IMR-90 (cell line): ENCODE results near the gene GABPB1. TPM values are rescaled to one million over a fixed set of nuclear protein-coding genes. Genes with fewer than 3 reads are reported as not detected.

ENCODE experiments used
- ATAC-seq: fragments of 200-7000 bp; cut with Tn5 transposase; 2 replicates; pipeline ENCODE4 v1.9.1; 2020; ENCODE audit warnings: low read depth, mild to moderate bottlenecking, moderate library complexity
- BruUV-seq: library from RNA; stranded (reverse); fragments of 400-500 nt; replicated peaks from 2 replicates; lab custom pipeline; 2021; lab: Mats Ljungman, UMichigan
- CTCF ChIA-PET: fragments of 300-600 bp; formaldehyde crosslinking; extraction: SDS; loops from one replicate; lab custom pipeline; 2021; ENCODE audit warnings: antibody characterized with exemption; lab: Yijun Ruan, JAX
- POLR2A ChIA-PET: fragments of 300-600 bp; sonication (Branson Sonifier 250); formaldehyde crosslinking; loops from one replicate; lab custom pipeline; 2022; ENCODE audit warnings: antibody characterized with exemption; ENCODE audit not compliant: unreplicated experiment; lab: Charles Lee
- DNase-seq: peaks from one replicate; pipeline ENCODE4 v3.0.0; 2013
- H2AFZ ChIP-seq: replicated peaks from 2 replicates; pipeline ENCODE3; 2013; ENCODE audit warnings: low read length, mild to moderate bottlenecking; ENCODE audit not compliant: poor library complexity
- H2AK5ac ChIP-seq: 2 replicates; pipeline ENCODE4 v1.6.1; 2013; ENCODE audit warnings: low read depth, low read length, inconsistent platforms
- H2AK9ac ChIP-seq: replicated peaks from 2 replicates; pipeline ENCODE3; 2013; ENCODE audit warnings: mild to moderate bottlenecking, low read depth, low read length, moderate library complexity; ENCODE audit not compliant: poor library complexity
- H2BK120ac ChIP-seq: 2 replicates; pipeline ENCODE4 v1.6.1; 2013; ENCODE audit warnings: low read depth, low read length, inconsistent platforms
- H2BK15ac ChIP-seq: 3 replicates; pipeline ENCODE4 v1.6.1; 2013; ENCODE audit warnings: low read depth, low read length, inconsistent platforms
- H2BK20ac ChIP-seq: 2 replicates; pipeline ENCODE4 v1.6.1; 2013; ENCODE audit warnings: low read depth, mild to moderate bottlenecking, inconsistent platforms, low read length, moderate library complexity
- H2BK5ac ChIP-seq: 2 replicates; pipeline ENCODE4 v1.6.1; 2013; ENCODE audit warnings: mild to moderate bottlenecking, low read depth, low read length, inconsistent platforms; ENCODE audit not compliant: poor library complexity, severe bottlenecking
- H3K14ac ChIP-seq: replicated peaks from 2 replicates; pipeline ENCODE4 v1.6.1; 2013; ENCODE audit warnings: low read depth, low read length, inconsistent platforms
- H3K18ac ChIP-seq: 2 replicates; pipeline ENCODE4 v1.6.1; 2013; ENCODE audit warnings: low read depth, low read length, control low read depth
- H3K23ac ChIP-seq: 2 replicates; pipeline ENCODE4 v1.6.1; 2013; ENCODE audit warnings: low read depth, low read length, inconsistent platforms
- H3K27ac ChIP-seq: 2 replicates; pipeline ENCODE4 v1.5.1; 2013; ENCODE audit warnings: mild to moderate bottlenecking, control low read depth, low read length; ENCODE audit not compliant: insufficient read depth
- H3K27me3 ChIP-seq: 2 replicates; pipeline ENCODE4 v1.6.1; 2013; ENCODE audit warnings: low read length; ENCODE audit not compliant: control insufficient read depth, insufficient read depth
- H3K36me3 ChIP-seq: 2 replicates; pipeline ENCODE4 v1.6.1; 2013; ENCODE audit warnings: low read length, mixed read lengths; ENCODE audit not compliant: control insufficient read depth, insufficient read depth
- H3K4ac ChIP-seq: 2 replicates; pipeline ENCODE4 v1.6.1; 2013; ENCODE audit warnings: low read depth, low read length, inconsistent platforms
- H3K4me1 ChIP-seq: 2 replicates; pipeline ENCODE4 v1.6.1; 2013; ENCODE audit warnings: low read length, mixed read lengths; ENCODE audit not compliant: control insufficient read depth, insufficient read depth
- H3K4me2 ChIP-seq: 2 replicates; pipeline ENCODE4 v1.6.1; 2013; ENCODE audit warnings: low read depth, mild to moderate bottlenecking, control low read depth, low read length, moderate library complexity
- H3K4me3 ChIP-seq: 2 replicates; pipeline ENCODE4 v1.5.1; 2013; ENCODE audit warnings: low read depth, mild to moderate bottlenecking, control low read depth, low read length, moderate library complexity; ENCODE audit not compliant: insufficient read depth
- H3K56ac ChIP-seq: 2 replicates; pipeline ENCODE4 v1.6.1; 2013; ENCODE audit warnings: low read length, inconsistent platforms; ENCODE audit not compliant: insufficient read depth; ENCODE audit errors: extremely low read depth
- H3K79me1 ChIP-seq, 2 experiments: 2 replicates each; pipeline ENCODE4 v1.6.1; 2013; ENCODE audit warnings: low read length in 2 of 2, inconsistent platforms in 1 of 2, low read depth in 1 of 2
- H3K9ac ChIP-seq: 2 replicates; pipeline ENCODE4 v1.6.1; 2013; ENCODE audit warnings: low read depth, low read length, control low read depth
- H3K9me1 ChIP-seq: 2 replicates; pipeline ENCODE4 v1.6.1; 2013; ENCODE audit warnings: low read length, inconsistent platforms; ENCODE audit not compliant: insufficient read depth
- H3K9me3 ChIP-seq: 2 replicates; pipeline ENCODE4 v1.6.1; 2013; ENCODE audit warnings: low read length; ENCODE audit not compliant: control insufficient read depth, insufficient read depth
- H4K20me1 ChIP-seq: 2 replicates; pipeline ENCODE4 v1.6.1; 2013; ENCODE audit warnings: low read length, inconsistent platforms; ENCODE audit not compliant: insufficient read depth
- H4K5ac ChIP-seq: 2 replicates; pipeline ENCODE4 v1.6.1; 2013; ENCODE audit warnings: mild to moderate bottlenecking, low read depth, low read length, control low read depth
- H4K8ac ChIP-seq, 2 experiments: 2 replicates each; pipeline ENCODE4 v1.6.1; 2013; ENCODE audit warnings: low read depth in 2 of 2, low read length in 2 of 2, control low read depth in 1 of 2, inconsistent platforms in 1 of 2
- H4K91ac ChIP-seq: 2 replicates; pipeline ENCODE4 v1.6.1; 2013; ENCODE audit warnings: low read depth, low read length, inconsistent platforms; ENCODE audit not compliant: insufficient read depth
- BHLHE40 ChIP-seq: fragments of 150-350 bp; IDR thresholded peaks from 2 replicates; pipeline ENCODE4 v1.6.1; 2016; ENCODE audit warnings: mild to moderate bottlenecking, low read depth, low read length
- CEBPB ChIP-seq: IDR thresholded peaks from 2 replicates; pipeline ENCODE4 v1.6.1; 2012; ENCODE audit warnings: low read depth, low read length, improper control_type of control experiment
- CHD1 ChIP-seq: IDR thresholded peaks from 2 replicates; pipeline ENCODE4 v1.6.1; 2012; ENCODE audit warnings: low read depth, low read length, improper control_type of control experiment
- ELK1 ChIP-seq: fragments of 150-350 bp; IDR thresholded peaks from 2 replicates; pipeline ENCODE4 v1.6.1; 2016; ENCODE audit warnings: low read depth, mild to moderate bottlenecking, low read length, moderate library complexity, borderline replicate concordance
- FOS ChIP-seq: fragments of 150-350 bp; IDR thresholded peaks from 2 replicates; pipeline ENCODE4 v1.6.1; 2016; ENCODE audit warnings: low read depth, low read length
- MAFK ChIP-seq: IDR thresholded peaks from 2 replicates; pipeline ENCODE4 v1.6.1; 2012; ENCODE audit warnings: low read depth, low read length, improper control_type of control experiment
- MAZ ChIP-seq: IDR thresholded peaks from 2 replicates; pipeline ENCODE4 v1.6.1; 2012; ENCODE audit warnings: low read depth, mild to moderate bottlenecking, low read length, improper control_type of control experiment, moderate library complexity, borderline replicate concordance
- MXI1 ChIP-seq: IDR thresholded peaks from 2 replicates; pipeline ENCODE4 v1.6.1; 2012; ENCODE audit warnings: low read depth, mild to moderate bottlenecking, low read length, moderate library complexity, borderline replicate concordance
- NFE2L2 ChIP-seq: fragments of 150-350 bp; IDR thresholded peaks from 2 replicates; pipeline ENCODE4 v1.6.1; 2016; ENCODE audit warnings: low read depth, mild to moderate bottlenecking, low read length
- POLR2A ChIP-seq: IDR thresholded peaks from 2 replicates; pipeline ENCODE4 v1.6.1; 2012; ENCODE audit warnings: mild to moderate bottlenecking, low read depth, low read length
- RAD21 ChIP-seq: IDR thresholded peaks from 2 replicates; pipeline ENCODE4 v1.6.1; 2012; ENCODE audit warnings: low read length, improper control_type of control experiment
- RCOR1 ChIP-seq: IDR thresholded peaks from 2 replicates; pipeline ENCODE4 v1.6.1; 2012; ENCODE audit warnings: mild to moderate bottlenecking, low read length, improper control_type of control experiment; ENCODE audit not compliant: insufficient replicate concordance
- RFX5 ChIP-seq: IDR thresholded peaks from 2 replicates; pipeline ENCODE4 v1.8.0; 2012; ENCODE audit warnings: low read depth, mild to moderate bottlenecking, low read length, moderate library complexity
- SMC3 ChIP-seq: fragments of 150-350 bp; IDR thresholded peaks from 2 replicates; pipeline ENCODE4 v1.6.1; 2016; ENCODE audit warnings: low read depth, mild to moderate bottlenecking, antibody characterized with exemption, low read length, moderate library complexity
- WGBS, 2 experiments: methylation state at CpG; one replicate each; pipeline versions ENCODE4 v1.1.5 to v1.1.7; 2013; ENCODE audit warnings: missing lambda C conversion rate in 2 of 2; ENCODE audit not compliant: insufficient read length in 1 of 2; ENCODE audit errors: extremely low coverage in 2 of 2; 5-methylcytosine and 5-hydroxymethylcytosine counted together
- dilution Hi-C: fragments of 300-500 bp; cut with HindIII; formaldehyde crosslinking; loops from one replicate; pipeline ENCODE4 v1.14.3; 2018; ENCODE audit warnings: low sequenced_read_pairs; ENCODE audit not compliant: unreplicated experiment
- in situ Hi-C: fragments of 300-500 bp; cut with MboI; formaldehyde crosslinking; loops from 3 replicates; pipeline ENCODE4 v1.14.3; 2019; ENCODE audit warnings: low sequenced_read_pairs, inconsistent platforms, mixed read lengths
- intact Hi-C: fragments of 100-400 bp; cut with micrococcal nuclease; formaldehyde crosslinking; loops from 2 replicates; pipeline ENCODE4 v1.10.0; 2022
- polyA plus RNA-seq, 3 experiments: library from polyadenylated mRNA; depleted of rRNA; stranded (reverse); fragments of >200 nt; gene quantifications; 2 replicates each; pipeline ENCODE4 v1.2.3, GENCODE V29; 2012; ENCODE audit warnings: low replicate concordance in 1 of 3
- total RNA-seq: library from RNA; depleted of rRNA; stranded (reverse); fragments of >200 nt; gene quantifications from 2 replicates; pipeline ENCODE4 v1.2.3, GENCODE V29; 2012
- TF ChIP-seq, protein P1 (sequence below): conservative IDR thresholded peaks from 2 replicates; pipeline ENCODE4 v1.5.1; 2012; ENCODE audit warnings: mild to moderate bottlenecking, low read depth, low read length, improper control_type of control experiment
- TF ChIP-seq, protein P2 (sequence below): fragments of 150-350 bp; IDR thresholded peaks from 2 replicates; pipeline ENCODE4 v1.6.1; 2017; ENCODE audit warnings: mild to moderate bottlenecking, antibody characterized with exemption, low read length, low read depth

Gene GABPB1
- total and polyA plus RNA-seq, 2 of the 4 experiments (the other 2 are of a cell fraction) = 26.3 to 89.3 TPM

DNA sequence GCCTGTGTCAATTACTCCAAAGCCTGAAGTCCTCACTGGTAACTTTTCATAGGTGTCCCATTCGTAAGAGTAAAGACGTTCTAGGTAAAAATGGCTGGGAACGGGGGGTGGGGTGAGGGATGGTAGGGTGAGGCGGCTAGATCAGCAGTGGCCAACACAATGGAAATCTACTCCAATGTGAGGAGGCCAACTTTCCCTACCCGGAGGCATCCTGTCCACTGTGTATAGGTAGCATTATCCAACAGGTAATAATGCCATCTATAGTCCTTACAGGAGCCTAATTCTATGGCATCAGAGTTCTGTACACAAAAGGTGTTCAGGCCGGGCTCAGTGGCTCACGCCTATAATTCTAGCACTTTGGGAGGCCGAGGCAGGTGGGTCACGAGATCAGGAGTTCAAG, 118.6 kb downstream of the GABPB1 start:
- DNase-seq (no peak), ATAC-seq (no peak)
- Histone ChIP-seq H2BK20ac (no peak overlapping the region), H2AK9ac (no peak overlapping the region), H3K23ac (no peak overlapping the region), H4K91ac (no peak overlapping the region), H4K20me1 (no peaks in the 10 kb centered on the region), H4K8ac (no peak overlapping the region), H3K4me1 (no peaks in the 10 kb centered on the region; the same call in 1 of the 2 replicates), H3K79me1 (no peaks in the 10 kb centered on the region), H3K36me3 (no peaks in the 10 kb centered on the region), H3K27ac (no peak overlapping the region), H3K18ac (no peak overlapping the region), H2AFZ (no peak overlapping the region), H2AK5ac (no peak overlapping the region), H3K9ac (no peak overlapping the region), H3K9me3 (no peaks in the 10 kb centered on the region), H3K4me2 (no peak overlapping the region), H2BK15ac (no peak overlapping the region), H3K27me3 (no peaks in the 10 kb centered on the region), H2BK5ac (no peak overlapping the region), H3K4me3 (no peak overlapping the region), H4K5ac (no peak overlapping the region), H2BK120ac (no peak overlapping the region), H3K9me1 (no peaks in the 10 kb centered on the region), H3K14ac (no peak overlapping the region), H3K4ac (no peak overlapping the region), H3K56ac (no peak overlapping the region)
- no CpG with 5 or more reads among the region's 9 CpGs for WGBS, 2 experiments
- POLR2A ChIA-PET = no interaction called here
- dilution Hi-C loops (no loop called here), in situ Hi-C loops (no loop called here), intact Hi-C loops (no loop called here)
- TF ChIP-seq SMC3 = no peak
- TF ChIP-seq ELK1 = no peak
- TF ChIP-seq FOS = no peak
- no peak for TF ChIP-seq RAD21
- TF ChIP-seq BHLHE40 = no peak
- TF ChIP-seq, protein P1, sequence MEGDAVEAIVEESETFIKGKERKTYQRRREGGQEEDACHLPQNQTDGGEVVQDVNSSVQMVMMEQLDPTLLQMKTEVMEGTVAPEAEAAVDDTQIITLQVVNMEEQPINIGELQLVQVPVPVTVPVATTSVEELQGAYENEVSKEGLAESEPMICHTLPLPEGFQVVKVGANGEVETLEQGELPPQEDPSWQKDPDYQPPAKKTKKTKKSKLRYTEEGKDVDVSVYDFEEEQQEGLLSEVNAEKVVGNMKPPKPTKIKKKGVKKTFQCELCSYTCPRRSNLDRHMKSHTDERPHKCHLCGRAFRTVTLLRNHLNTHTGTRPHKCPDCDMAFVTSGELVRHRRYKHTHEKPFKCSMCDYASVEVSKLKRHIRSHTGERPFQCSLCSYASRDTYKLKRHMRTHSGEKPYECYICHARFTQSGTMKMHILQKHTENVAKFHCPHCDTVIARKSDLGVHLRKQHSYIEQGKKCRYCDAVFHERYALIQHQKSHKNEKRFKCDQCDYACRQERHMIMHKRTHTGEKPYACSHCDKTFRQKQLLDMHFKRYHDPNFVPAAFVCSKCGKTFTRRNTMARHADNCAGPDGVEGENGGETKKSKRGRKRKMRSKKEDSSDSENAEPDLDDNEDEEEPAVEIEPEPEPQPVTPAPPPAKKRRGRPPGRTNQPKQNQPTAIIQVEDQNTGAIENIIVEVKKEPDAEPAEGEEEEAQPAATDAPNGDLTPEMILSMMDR = no peak
- TF ChIP-seq MXI1 = no peak
- no peak for TF ChIP-seq RFX5
- no peak for TF ChIP-seq CEBPB
- TF ChIP-seq RCOR1 = no peak
- no peak for TF ChIP-seq MAZ
- TF ChIP-seq, protein P2, sequence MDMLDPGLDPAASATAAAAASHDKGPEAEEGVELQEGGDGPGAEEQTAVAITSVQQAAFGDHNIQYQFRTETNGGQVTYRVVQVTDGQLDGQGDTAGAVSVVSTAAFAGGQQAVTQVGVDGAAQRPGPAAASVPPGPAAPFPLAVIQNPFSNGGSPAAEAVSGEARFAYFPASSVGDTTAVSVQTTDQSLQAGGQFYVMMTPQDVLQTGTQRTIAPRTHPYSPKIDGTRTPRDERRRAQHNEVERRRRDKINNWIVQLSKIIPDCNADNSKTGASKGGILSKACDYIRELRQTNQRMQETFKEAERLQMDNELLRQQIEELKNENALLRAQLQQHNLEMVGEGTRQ = no peak
- TF ChIP-seq NFE2L2 = no peak
- TF ChIP-seq CHD1 = no peak
- TF ChIP-seq POLR2A = no peak
- no peak for TF ChIP-seq MAFK
- no TSS peak for BruUV-seq
- CTCF ChIA-PET = no interaction called here
